OCI-LY1 (cell line): ENCODE measurements around the gene DICER1.

Experiments used
- H2AFZ ChIP-seq: fragments of 200-600 bp; sonication (generic), shearing (Covaris generic); 2 replicates; pipeline ENCODE4 v1.6.0; 2014; ENCODE audit warnings: antibody characterized with exemption, mild to moderate bottlenecking, low read length
- H3F3A ChIP-seq: fragments of 200-600 bp; sonication (generic), shearing (Covaris generic); 2 replicates; pipeline ENCODE4 v1.6.0; 2014; ENCODE audit warnings: mild to moderate bottlenecking, antibody characterized with exemption, low read length, moderate library complexity; ENCODE audit not compliant: insufficient read depth
- H3K27ac ChIP-seq: fragments of 200-600 bp; sonication (generic); 2 replicates; pipeline ENCODE4 v1.5.1; 2014; ENCODE audit warnings: low read length, mixed run types, mild to moderate bottlenecking, low read depth; ENCODE audit not compliant: poor library complexity, severe bottlenecking
- H3K27me3 ChIP-seq: fragments of 200-600 bp; sonication (generic); 2 replicates; pipeline ENCODE4 v1.6.0; 2014; ENCODE audit warnings: antibody characterized with exemption, mild to moderate bottlenecking, low read length, moderate library complexity; ENCODE audit not compliant: insufficient read depth
- H3K36me3 ChIP-seq: fragments of 200-600 bp; sonication (generic); 2 replicates; pipeline ENCODE4 v1.6.1; 2014; ENCODE audit warnings: mild to moderate bottlenecking, antibody characterized with exemption, low read length, moderate library complexity, mixed read lengths; ENCODE audit not compliant: insufficient read depth
- H3K4me1 ChIP-seq: fragments of 200-600 bp; sonication (generic); 2 replicates; pipeline ENCODE4 v1.5.1; 2014; ENCODE audit warnings: mild to moderate bottlenecking, low read length, moderate library complexity; ENCODE audit not compliant: insufficient read depth, severe bottlenecking
- H3K4me2 ChIP-seq: fragments of 200-600 bp; sonication (generic), shearing (Covaris generic); 2 replicates; pipeline ENCODE4 v1.6.1; 2014; ENCODE audit warnings: low read length
- H3K4me3 ChIP-seq: fragments of 200-600 bp; sonication (generic); 2 replicates; pipeline ENCODE4 v1.5.1; 2014; ENCODE audit warnings: low read length, low read depth, mild to moderate bottlenecking, mixed read lengths; ENCODE audit not compliant: poor library complexity, severe bottlenecking
- H3K79me2 ChIP-seq: fragments of 200-600 bp; shearing (Covaris generic); 2 replicates; pipeline ENCODE4 v1.6.1; 2016; ENCODE audit warnings: mixed run types, low read length, mixed read lengths; ENCODE audit not compliant: insufficient read depth
- H3K9ac ChIP-seq: fragments of 200-600 bp; sonication (generic), shearing (Covaris generic); 2 replicates; pipeline ENCODE4 v1.6.1; 2014; ENCODE audit warnings: mild to moderate bottlenecking, low read length, mixed read lengths
- H3K9me2 ChIP-seq: fragments of 200-600 bp; sonication (generic), shearing (Covaris generic); 2 replicates; pipeline ENCODE4 v1.6.1; 2014; ENCODE audit warnings: low read depth, mild to moderate bottlenecking, low read length, mixed read lengths
- H3K9me3 ChIP-seq: fragments of 200-600 bp; shearing (Covaris generic); 2 replicates; pipeline ENCODE4 v1.6.1; 2014; ENCODE audit warnings: low read length, mixed read lengths
- H4K20me1 ChIP-seq: fragments of 200-600 bp; sonication (generic), shearing (Covaris generic); 2 replicates; pipeline ENCODE4 v1.6.0; 2016; ENCODE audit warnings: mild to moderate bottlenecking, low read length; ENCODE audit not compliant: insufficient read depth
- CTCF ChIP-seq: fragments of 200-600 bp; sonication (generic), shearing (Covaris generic); IDR thresholded peaks from 2 replicates; pipeline ENCODE4 v1.5.1; 2017; ENCODE audit warnings: mild to moderate bottlenecking, antibody characterized with exemption, low read length, moderate library complexity, mixed read lengths
- EZH2 ChIP-seq: fragments of 200-600 bp; sonication (generic), shearing (Covaris generic); IDR thresholded peaks from 2 replicates; pipeline ENCODE4 v1.8.0; 2017; ENCODE audit warnings: borderline replicate concordance, mixed run types, mild to moderate bottlenecking, antibody characterized with exemption, low read length, moderate library complexity, mixed read lengths

Gene DICER1

DNA sequence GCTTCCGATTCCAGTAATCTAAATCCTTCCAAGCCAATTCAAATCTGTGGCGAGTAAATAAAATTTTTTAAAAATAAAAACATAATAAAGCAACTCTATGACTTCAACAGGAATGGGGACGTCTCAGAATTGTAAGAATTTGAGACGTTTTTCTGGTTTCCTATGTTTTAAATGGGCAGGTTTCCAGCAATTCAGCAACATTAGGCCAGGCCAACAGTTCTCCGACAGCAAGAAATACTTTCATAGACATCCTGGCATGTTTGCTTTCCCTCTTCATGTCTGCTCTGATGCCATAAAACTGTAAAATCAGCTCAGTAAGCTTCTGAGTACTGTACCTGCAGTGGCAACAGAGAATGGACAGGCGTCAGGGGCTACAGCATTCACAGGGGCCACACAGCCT, 35.8 kb upstream of the DICER1 start:
- no peak overlapping the region for H3K9ac ChIP-seq
- no peak overlapping the region for H3K4me2 ChIP-seq
- 0 out of 2 replicates have a peak, but pooled peaks cover 4% of the 10 kb centered on the region for H3K27me3 ChIP-seq
- H2AFZ ChIP-seq: no peak overlapping the region
- H3K9me3 ChIP-seq: no peaks in the 10 kb centered on the region
- H3K27ac ChIP-seq: no peak overlapping the region
- H3K4me1 ChIP-seq: no peaks in the 10 kb centered on the region
- no peak overlapping the region for H3K4me3 ChIP-seq
- no peaks in the 10 kb centered on the region for H3F3A ChIP-seq
- no peaks in the 10 kb centered on the region for H4K20me1 ChIP-seq
- H3K36me3 ChIP-seq: no peaks in the 10 kb centered on the region
- no peak for TF ChIP-seq CTCF
- TF ChIP-seq EZH2: no peak
- no peaks in the 10 kb centered on the region for H3K79me2 ChIP-seq
- H3K9me2 ChIP-seq: no peaks in the 10 kb centered on the region

- H3K9me2 ChIP-seq: no peaks in the 10 kb centered on the region
- H3K4me2 ChIP-seq: no peak overlapping the region
- no peak for TF ChIP-seq EZH2
- H3K4me3 ChIP-seq: no peak overlapping the region
- H3K9ac ChIP-seq: no peak overlapping the region
- H3F3A ChIP-seq: no peaks in the 10 kb centered on the region
- H2AFZ ChIP-seq: no peak overlapping the region
- H4K20me1 ChIP-seq: no peaks in the 10 kb centered on the region
- H3K27ac ChIP-seq: no peak overlapping the region
- no peaks in the 10 kb centered on the region for H3K79me2 ChIP-seq
- H3K36me3 ChIP-seq: no peaks in the 10 kb centered on the region
- no peaks in the 10 kb centered on the region for H3K9me3 ChIP-seq
- no peaks in the 10 kb centered on the region for H3K4me1 ChIP-seq
- H3K27me3 ChIP-seq: 0 out of 2 replicates have a peak, but pooled peaks cover 4% of the 10 kb centered on the region
These were observed 35.0 kb upstream of the DICER1 start for GRCh38 chr14:95192311-95192710.

DNA sequence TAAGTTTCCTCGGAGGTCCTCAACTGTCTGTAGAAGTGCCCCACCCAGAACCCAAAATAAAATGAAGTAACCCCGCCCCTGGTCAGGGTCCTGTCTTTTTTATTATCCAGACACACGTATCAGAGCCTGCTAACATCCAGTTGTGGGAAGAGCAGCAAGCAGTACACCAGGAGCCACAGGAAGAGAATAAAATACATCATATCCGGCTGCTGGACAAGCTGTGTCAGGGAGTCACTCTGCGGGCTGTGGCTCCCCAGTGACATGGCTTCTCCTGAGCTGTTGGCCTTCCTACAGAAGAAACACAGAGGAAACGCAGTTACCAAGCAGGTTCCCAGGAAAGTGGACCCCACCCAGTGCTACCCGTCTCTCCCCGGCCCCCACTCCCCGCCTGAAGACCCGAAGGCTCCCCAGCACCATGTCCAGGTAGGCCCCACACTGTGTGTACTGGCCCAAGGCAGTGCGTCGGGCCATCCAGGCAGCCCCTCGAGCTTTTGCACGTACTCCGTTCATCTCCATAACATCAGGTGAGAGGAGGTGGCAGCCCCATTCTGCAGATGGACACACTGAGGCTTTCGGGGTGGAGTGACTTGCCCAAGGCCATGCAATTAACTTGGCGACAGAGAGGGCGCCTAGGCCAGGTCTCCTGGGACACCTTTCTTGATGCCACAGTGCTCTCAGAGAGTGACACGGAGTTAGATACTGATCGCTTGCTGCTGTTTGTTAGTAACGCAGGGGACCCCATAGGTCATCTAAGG, 34.3 kb upstream of the DICER1 start:
- Histone ChIP-seq H3K79me2 (no peaks in the 10 kb centered on the region), H3K4me2 (no peak overlapping the region), H3K4me3 (no peak overlapping the region), H2AFZ (no peak overlapping the region), H4K20me1 (no peaks in the 10 kb centered on the region), H3K9ac (no peak overlapping the region), H3K36me3 (no peaks in the 10 kb centered on the region), H3F3A (no peaks in the 10 kb centered on the region), H3K9me3 (no peaks in the 10 kb centered on the region), H3K4me1 (no peaks in the 10 kb centered on the region), H3K9me2 (no peaks in the 10 kb centered on the region), H3K27ac (no peak overlapping the region), H3K27me3 (0 out of 2 replicates have a peak, but pooled peaks cover 4% of the 10 kb centered on the region)
- TF ChIP-seq CTCF (no peak), EZH2 (no peak)

- Histone ChIP-seq H3F3A (no peaks in the 10 kb centered on the region), H3K79me2 (no peaks in the 10 kb centered on the region), H3K36me3 (no peaks in the 10 kb centered on the region), H3K4me1 (no peaks in the 10 kb centered on the region), H3K9me3 (no peaks in the 10 kb centered on the region), H3K27ac (no peak overlapping the region), H3K27me3 (0 out of 2 replicates have a peak, but pooled peaks cover 4% of the 10 kb centered on the region), H2AFZ (no peak overlapping the region), H4K20me1 (no peaks in the 10 kb centered on the region), H3K9ac (no peak overlapping the region), H3K4me3 (no peak overlapping the region), H3K9me2 (no peaks in the 10 kb centered on the region), H3K4me2 (no peak overlapping the region)
- TF ChIP-seq CTCF (no peak), EZH2 (no peak)
These were observed 33.5 kb upstream of the DICER1 start for GRCh38 chr14:95190857-95191256.
